GM12872 (cell line): Measurements from ENCODE around the gene PRSS22.

Experiments
- TF ChIP-seq, protein P1 (sequence below): IDR thresholded peaks from 3 replicates; pipeline ENCODE4 v1.5.1; 2011; ENCODE audit warnings: low read depth, mild to moderate bottlenecking, low read length, moderate library complexity; ENCODE audit not compliant: insufficient read depth

The PRSS22 gene

DNA sequence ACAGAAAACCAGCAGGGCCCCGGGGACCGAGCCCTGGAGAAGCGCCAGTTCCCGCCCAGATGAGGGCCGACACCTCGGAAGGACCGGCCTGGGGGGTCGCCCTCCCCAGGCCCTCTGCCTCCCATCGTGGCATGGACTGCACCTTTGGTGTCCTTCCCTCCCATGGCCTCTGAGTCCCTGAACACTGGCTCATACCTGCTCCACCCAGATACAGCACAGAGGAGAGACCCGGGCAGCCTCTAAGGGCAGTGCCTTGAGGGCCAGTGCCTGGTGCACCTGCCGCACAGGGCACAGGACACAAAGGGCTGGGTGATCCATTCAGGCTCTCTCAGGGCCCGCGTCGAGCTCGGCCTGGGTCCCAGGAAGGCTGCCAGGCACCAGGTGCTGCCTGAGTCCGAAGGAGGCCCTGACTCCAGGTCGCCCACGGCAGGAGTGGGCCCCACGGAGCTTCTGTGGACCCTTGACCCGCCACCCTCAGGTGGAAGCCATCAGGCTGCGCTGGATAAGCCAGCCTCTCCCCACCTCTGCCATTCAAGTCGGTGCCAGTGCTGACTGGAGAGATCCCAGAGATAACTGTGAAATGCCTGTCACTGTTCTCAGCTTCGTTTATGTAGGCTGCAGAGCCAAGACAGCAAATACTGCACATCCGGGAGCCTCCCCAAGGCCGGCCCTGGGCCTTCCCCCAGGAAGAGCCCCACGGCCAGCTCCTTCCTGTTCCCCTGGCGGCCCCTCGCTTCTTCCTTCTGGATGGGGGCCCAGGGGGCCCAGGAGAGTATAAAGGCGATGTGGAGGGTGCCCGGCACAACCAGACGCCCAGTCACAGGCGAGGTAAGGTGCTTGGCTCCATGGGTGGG is 28.2 kb downstream of the PRSS22 start, which contains the start of gene ZG16B:
Gene ZG16B (plus strand): TSS at position 803 of the 854 bp plus-strand sequence. CDS start 139 bp downstream, outside the sequence.
- TF ChIP-seq, protein P1, sequence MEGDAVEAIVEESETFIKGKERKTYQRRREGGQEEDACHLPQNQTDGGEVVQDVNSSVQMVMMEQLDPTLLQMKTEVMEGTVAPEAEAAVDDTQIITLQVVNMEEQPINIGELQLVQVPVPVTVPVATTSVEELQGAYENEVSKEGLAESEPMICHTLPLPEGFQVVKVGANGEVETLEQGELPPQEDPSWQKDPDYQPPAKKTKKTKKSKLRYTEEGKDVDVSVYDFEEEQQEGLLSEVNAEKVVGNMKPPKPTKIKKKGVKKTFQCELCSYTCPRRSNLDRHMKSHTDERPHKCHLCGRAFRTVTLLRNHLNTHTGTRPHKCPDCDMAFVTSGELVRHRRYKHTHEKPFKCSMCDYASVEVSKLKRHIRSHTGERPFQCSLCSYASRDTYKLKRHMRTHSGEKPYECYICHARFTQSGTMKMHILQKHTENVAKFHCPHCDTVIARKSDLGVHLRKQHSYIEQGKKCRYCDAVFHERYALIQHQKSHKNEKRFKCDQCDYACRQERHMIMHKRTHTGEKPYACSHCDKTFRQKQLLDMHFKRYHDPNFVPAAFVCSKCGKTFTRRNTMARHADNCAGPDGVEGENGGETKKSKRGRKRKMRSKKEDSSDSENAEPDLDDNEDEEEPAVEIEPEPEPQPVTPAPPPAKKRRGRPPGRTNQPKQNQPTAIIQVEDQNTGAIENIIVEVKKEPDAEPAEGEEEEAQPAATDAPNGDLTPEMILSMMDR, result no peak

DNA sequence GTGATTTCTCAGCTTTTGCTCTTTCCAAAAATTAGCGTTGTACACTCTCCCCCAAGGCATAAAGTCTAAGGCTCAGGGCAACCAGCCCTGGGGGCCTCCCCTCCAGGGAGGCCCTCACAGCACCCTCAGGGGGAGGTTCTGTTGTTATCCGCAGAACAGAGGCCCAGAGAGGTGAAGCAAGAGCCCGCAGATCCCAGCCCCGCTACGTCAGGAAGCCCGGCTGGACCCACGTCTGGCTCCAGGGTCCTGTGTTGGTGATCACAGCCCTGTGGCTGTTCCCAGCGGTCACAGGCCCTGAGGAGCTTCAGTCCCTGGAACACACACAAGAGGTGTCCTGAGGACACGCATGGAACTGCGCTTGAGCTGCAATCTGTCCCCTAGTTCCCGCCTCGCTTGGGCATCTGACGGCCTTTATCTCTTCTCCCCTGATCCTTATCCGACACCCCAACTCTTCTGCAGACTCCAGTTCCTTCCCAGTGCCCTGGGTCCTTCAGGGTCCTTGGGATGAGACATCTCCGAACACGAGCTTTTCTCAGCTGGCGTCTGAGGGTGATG is 29.0 kb downstream of the PRSS22 start:
- TF ChIP-seq, protein P1, result no peak

DNA sequence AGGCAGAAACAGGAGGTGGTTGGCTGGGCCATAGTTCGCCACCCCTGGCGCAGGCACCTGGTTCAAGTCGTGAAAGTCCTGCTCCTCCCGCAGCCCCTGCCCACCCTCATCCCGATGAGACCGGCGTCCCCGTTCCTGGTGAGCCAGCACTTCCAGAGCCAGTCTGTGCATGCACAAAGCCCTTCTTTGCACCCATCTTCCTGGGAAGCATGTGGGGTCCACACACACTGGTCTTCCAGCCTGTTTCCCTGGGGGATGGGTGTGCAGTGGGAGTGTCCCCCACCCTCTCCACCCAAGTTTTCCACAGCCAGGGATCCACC is 29.5 kb downstream of the PRSS22 start:
- TF ChIP-seq, protein P1, result no peak

DNA sequence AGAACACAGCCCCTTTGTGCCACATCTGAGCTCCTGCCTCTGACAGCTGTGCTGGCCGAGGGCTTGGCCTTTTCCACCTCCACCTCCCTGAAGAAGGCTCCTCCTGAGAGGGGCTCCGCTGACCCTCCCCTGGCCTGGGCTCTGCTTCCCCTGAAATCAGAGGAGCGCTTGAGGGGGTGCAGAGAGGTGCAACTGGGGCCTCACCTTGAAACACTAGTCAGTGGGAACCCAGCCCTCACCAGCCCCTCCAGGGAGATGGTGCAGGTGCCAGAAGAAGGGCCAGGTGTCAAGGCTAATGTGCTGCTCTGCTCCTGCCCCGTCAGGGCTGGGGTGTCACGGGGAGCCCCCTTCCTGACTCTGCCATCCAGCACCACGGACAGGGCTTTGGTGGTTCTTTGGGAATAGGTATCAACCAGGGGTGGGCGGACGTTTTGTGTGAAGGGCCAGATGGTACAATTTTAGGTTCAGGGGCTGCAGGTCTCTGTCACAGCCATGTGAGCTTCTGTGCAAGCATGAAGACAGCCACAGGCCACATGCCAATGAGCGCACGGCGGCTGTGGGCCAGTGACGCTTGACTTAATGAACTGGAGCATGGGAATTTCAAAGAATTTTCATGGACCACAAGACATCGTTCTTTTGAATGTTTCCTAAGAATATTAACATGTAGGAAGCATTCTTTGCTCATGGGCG is 30.0 kb downstream of the PRSS22 start:
- TF ChIP-seq, protein P1, result no peak

GRCh38 chr16:2827374-2827791 is 30.6 kb downstream of the PRSS22 start:
- TF ChIP-seq, protein P1, result no peak

DNA sequence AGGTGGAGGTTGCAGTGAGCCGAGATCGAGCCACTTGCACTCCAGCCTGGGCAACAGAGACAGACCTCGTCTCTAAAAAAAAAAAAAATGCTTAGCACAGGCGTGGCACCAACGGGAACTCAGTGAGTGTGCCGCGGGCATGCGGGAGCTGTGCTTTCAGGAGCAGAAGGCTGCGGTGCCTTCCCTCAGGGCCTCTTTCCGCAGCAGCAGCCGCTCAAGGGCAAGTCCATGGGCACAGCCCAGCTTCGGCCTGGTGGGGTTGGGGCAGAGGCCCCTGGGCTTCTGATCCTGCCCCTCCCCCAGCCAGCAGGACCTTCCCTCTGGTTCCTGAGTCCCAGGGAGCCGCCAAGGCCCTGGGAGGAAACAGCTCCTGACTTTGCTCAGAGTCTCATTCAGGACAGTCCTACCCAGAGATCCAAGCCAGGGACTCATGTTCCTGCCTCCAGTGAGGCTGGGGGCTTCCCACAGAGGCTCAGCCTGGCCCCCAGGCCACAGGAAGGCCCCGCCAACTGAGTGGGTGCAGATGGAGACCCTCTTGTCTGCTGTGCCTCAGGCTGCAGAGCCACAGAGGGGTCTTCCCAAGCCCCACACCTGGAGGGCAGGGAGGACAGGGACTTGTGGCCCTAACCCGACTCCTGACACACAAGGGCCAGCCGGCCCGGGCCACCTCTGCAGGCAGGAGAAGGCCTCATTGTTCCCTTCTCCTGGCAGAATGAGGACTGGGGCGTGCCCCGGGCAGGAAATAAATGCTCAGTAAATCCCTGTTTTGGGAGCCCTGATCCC is 31.2 kb downstream of the PRSS22 start:
- TF ChIP-seq, protein P1, result no peak

- TF ChIP-seq, protein P1, result no peak
Measured at GRCh38 chr16:2825906-2826305, 32.1 kb downstream of the PRSS22 start.
